HG03135 (cell line): ENCODE results near the gene CXCL16.
A peak's percentile ranks its signal among the peaks of the same experiment; 100 is the strongest.
"Not testable (repeated sequence)": the region's sequence is repeated elsewhere in the genome, so short reads cannot be mapped to it uniquely, and the experiment has no call there.

Source experiments
- ATAC-seq: cut with Tn5 transposase; IDR thresholded peaks from one replicate; pipeline ENCODE4 v1.9.1; 2021; ENCODE audit warnings: mild to moderate bottlenecking, moderate library complexity; ENCODE audit not compliant: unreplicated experiment

The CXCL16 gene

DNA sequence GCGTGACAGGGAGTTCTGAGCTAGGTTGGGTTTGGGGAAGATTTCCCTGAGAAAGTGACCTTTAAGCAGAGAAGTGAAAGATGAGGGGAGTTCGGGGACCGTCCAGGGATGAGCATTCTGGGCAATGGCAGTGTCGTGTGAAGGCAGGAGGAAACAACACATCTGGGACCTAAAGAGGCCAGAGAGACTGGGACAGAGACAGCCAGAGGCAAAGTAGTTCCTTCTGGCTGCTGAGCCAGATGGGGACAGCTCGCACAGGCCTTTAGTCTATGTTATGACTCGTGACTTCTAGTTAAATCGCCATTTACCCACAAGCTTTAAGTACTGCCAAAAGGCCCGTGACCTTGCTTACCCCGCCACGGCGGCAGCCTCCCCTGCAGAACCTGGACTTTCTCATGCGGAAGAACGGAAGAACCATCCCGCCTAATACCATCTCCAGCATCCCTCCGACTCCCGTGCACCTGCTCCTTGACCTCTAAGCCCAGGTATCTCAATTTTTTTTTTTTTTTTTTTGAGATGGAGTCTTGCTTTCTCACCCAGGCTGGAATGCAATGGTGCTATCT, 17.0 kb downstream of the CXCL16 start:
- ATAC-seq, result no peak

DNA sequence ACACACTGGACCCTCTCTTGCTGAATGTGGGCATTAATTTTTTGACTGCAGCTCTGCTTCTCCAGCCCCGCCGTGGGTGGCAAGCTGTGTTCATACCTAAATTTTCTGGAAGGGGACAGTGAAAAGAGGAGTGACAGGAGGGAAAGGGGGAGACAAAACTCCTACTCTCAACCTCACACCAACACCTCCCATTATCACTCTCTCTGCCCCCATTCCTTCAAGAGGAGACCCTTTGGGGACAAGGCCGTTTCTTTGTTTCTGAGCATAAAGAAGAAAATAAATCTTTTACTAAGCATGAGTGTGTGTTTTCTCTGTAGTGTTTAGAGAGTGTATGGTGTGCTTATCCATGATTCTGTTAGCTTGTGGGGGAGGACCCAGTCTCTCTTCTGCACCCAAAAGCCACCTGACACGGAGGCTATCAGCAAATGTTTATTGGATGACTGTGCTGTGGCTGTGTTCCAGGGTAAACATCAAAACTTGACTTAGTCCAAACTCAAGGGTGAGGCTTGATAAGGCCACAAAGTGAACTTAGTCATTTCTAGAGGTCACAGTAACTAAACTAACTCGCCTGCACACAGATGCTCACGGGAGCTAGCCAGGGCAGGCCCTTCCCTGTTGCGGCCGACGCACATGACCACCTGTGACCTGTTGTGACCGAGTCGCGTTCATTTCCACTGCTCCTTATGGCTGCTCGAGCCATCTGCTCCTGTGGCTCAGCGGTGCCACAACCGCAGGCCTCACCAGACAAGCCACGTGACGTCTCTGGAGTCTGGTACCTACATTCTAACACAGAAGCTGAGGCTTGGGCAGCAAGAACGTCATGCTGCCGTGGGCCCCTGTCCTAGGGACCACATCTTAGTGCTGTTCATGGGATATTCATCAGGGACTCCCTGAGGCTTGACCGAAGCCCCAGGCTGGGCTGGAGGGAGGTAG, 18.3 kb downstream of the CXCL16 start:
- ATAC-seq, result no peak

DNA sequence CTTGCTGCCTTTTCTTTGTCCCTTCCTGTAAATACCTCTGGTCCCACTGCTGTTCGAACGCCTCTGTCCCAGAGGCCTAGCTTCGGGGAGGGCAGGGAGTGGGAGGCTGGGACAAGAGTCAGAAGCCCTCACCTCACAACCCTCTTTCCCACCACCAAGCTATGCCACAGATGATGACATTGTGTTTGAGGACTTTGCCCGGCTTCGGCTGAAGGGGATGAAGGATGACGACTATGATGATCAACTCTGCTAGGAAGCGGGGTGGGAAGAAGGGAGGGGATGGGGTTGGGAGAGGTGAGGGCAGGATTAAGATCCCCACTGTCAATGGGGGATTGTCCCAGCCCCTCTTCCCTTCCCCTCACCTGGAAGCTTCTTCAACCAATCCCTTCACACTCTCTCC, 18.9 kb downstream of the CXCL16 start:
- no peak for ATAC-seq

DNA sequence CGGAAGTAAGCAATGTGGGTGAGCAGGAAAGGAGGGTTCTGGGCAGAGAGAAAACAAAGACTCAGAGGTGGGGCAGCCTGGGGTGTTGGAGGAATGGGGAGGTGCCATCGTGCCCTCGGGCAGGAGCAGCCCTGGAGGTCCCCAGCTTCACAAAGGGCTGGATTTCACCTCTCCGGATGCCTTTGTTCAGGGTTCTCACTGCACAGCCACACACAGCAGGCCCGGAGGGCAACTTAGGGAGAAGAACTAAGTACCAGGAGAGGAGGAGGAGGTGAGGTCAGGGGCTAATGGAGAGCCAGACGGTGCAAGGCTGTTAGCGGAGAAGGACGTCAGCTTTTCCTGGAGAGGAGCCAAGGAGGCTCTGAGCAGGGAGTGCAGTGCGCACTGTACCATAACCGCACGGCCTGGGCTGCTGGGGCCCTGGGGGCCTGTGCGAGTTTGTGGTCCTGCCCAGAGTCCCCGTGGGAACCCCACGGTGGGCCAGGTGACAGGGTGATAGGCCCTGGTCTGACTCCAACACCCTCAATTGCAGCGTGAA, 20.0 kb downstream of the CXCL16 start:
- ATAC-seq, result no peak

DNA sequence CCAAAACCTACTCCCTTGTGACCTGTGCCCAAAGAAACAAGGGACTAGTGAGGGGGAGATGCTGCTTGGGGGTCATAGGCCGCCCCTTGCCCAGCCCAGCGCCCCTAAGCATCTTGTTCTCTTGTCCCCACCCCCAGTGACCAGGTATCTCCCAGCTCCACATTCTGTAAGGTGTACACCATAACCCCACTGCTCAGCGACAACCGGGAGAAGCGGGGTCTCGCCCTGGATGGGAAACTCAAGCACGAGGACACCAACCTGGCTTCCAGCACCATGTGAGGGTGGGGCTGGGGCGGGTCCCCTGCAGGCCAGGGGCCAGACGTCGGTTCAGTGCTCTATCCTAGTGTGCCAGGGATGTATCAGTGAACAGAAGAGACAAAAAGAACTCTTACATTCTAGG, 20.6 kb downstream of the CXCL16 start:
- ATAC-seq, result no peak

DNA sequence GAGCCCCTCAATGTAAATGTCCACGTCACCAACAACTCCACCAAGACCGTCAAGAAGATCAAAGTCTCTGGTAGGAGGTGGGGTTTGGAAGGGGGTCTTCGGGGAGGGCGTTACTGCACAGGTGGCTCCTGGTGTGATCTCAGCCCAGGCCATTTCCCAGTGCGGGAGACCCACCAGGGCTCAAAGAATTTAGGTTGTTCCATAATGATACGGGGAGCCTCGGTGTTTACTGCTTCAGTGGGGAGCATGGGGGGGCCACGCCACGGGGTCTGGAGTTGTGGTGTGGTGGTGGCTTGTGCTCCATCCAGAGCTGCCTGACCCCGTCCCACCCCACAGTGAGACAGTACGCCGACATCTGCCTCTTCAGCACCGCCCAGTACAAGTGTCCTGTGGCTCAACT, 21.5 kb downstream of the CXCL16 start:
- no peak for ATAC-seq

DNA sequence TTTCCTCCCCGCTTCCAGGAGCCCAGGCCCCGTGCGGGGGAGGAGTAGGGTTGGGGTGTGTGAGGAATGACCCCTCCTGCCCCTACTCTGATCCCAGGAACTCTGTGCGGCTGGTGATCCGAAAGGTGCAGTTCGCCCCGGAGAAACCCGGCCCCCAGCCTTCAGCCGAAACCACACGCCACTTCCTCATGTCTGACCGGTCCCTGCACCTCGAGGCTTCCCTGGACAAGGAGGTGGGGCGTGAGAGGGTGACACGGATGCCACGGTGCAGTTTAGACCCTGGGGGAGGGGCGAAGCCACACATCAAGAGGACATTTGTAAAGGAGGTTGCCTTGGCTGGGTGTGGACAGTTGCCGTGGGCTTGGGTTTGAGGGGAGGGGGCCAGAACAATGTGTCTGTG, 21.9 kb downstream of the CXCL16 start:
- no peak for ATAC-seq

DNA sequence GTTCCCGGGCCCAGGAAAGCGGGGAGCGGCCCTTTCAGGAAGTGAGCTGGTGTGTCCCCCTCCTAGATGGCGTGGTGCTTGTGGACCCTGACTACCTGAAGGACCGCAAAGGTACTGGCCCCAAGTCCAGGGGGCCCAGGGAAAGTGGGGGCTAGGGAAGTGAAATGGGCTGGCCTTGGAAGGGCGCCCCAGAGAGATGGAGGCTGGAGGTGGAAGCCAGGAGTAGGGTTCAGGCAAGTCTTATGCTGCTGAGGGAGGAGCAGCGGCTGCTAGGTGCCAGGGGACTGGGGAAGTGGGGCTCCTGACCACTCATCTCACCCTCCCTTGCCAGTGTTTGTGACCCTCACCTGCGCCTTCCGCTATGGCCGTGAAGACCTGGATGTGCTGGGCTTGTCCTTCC, 23.6 kb downstream of the CXCL16 start:
- no peak for ATAC-seq

DNA sequence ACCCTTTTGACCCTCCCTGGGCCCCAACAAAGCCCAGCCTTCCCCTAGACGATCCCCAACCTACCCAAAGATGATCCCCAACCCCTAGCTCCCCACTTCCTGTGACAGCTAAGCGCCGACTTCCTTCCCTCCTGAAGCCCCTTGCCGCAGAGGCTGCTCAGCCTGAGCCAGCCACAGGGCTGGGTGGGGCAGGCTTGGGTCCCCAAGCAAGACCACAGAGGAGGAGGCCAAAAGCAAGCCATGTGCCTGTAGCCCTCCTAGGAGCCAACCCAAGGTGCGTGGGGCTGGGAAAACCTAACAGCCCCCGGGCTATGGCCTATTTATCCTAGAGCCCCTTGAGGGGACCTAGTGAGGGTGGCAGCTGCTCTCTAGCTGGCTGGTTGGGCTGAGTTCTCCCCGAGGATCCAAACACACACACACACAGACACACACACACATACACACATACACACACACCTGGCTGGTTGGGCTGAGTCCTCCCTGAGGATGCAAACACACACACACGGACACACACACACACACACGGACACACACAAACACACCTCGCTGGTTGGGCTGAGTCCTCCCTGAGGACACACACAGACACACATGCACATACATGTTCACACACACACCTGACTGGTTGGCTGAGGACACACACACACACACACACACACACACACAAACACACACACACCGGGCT, 24.5 kb downstream of the CXCL16 start:
- ATAC-seq, result no peak

DNA sequence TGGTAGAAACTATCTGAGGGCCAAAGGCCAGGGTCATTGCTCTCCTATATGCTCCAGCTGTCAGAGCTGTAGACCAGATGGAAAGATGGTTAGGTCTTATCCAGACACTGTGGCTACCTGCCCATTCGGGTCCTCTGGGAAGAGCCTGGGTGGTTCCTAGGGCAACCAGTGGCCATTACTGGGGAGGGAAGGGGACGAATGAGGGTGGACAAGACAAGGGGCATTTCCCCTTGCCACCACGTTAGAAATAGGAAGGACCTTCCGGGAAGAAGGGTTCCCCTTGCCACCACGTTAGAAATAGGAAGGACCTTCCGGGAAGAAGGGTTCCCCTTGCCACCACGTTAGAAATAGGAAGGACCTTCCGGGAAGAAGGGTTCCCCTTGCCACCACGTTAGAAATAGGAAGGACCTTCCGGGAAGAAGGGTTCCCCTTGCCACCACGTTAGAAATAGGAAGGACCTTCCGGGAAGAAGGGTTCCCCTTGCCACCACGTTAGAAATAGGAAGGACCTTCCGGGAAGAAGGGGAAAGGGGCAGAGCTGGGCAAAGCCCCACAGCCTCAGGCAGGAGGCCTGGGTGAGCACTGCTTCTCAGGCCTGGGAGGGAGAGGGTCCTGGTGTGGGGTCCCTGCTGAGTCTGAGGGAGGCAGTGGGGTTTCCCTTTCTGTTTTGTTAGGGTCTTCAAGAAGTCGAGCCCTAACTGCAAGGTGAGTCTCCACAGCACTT, 25.2 kb downstream of the CXCL16 start:
- ATAC-seq, result not testable (repeated sequence)

DNA sequence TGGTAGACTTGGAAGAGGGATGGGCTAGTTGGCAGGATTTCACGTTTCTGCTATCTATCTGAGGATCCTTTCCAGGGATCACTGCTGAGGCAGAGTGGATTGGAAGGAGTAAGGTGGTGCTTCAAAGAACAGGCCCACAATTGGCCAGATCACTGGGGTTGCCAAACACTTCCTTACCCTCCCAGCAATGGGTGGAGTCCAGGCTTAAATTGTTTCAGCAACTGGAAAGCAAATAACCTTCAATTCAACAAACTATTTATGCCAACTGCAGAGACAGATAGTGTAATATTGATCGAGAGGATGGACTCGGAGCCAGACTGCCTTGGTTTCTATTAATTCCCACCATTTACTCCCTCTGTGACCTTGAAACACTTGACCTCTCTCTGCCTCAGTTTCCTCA, 27.2 kb downstream of the CXCL16 start:
- no peak for ATAC-seq

DNA sequence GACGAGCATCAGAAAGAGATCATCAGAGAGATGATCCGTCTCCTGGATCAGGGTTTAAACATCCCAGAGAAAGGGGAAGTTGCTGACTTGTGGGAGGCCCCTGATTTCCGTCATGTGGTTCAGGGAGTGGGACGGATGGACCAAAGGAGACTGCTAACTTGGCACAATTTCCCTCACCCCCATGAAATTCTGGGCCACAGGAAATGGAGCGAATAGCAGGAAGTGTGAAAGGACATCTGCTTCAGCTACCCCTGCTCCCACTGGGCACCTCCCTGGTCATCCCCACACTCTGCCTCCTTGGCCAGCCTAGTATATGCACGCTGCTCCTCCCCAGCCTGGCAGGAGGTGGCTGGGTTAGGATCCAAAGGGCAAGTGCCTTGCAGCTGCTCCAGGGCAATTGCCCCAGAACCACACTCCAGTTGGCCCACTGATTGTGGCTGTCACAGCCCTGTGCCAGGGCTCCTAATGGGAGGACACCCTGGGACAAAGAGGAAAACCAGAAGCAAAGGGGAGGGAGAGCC, 28.0 kb downstream of the CXCL16 start:
- no peak for ATAC-seq

DNA sequence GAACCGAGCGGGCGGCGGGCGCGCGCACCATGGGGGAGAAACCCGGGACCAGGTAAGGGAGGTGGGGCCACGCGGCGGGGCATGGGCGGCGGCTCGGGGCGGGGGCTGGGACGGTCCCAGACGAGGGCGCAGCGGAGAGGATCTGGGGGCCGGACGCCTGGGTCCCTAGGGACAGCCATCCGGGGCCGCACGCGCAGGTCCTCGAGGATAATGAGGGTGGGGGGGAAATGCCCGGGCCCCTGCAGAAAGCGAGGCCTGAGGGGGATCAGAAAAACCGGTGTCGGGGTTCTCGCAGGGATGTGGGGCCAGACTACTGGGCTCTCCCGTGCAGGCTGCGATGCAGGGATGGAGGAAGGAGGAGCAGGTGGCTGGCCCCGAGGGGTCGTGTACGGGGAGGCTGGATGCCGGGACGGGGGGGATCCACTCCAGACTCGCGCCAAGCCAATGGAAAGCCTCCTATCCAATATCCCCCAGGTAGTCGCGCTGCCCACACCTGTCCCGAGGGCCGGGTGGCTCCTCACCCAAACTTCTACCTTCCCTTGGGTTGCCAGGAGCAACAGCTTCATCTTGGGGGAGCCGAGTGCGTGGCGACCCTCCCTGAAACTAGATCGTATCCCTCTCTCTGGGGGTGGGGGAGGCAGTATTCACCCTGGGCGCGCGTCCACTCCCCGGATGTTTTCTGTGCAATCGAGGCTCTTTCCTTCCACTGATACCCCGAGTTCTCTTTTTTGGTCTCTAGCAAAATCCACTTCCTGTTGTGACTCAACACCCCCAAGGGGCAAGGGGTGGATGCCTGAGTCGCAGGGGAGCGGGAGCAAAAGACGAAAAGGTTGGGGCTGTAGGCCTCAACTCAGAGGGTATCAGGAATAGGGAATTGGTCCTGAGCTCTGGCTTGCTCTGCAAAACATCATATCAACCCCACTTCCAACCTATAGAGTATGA, 28.8 kb downstream of the CXCL16 start:
- peak; percentile 12 for ATAC-seq

DNA sequence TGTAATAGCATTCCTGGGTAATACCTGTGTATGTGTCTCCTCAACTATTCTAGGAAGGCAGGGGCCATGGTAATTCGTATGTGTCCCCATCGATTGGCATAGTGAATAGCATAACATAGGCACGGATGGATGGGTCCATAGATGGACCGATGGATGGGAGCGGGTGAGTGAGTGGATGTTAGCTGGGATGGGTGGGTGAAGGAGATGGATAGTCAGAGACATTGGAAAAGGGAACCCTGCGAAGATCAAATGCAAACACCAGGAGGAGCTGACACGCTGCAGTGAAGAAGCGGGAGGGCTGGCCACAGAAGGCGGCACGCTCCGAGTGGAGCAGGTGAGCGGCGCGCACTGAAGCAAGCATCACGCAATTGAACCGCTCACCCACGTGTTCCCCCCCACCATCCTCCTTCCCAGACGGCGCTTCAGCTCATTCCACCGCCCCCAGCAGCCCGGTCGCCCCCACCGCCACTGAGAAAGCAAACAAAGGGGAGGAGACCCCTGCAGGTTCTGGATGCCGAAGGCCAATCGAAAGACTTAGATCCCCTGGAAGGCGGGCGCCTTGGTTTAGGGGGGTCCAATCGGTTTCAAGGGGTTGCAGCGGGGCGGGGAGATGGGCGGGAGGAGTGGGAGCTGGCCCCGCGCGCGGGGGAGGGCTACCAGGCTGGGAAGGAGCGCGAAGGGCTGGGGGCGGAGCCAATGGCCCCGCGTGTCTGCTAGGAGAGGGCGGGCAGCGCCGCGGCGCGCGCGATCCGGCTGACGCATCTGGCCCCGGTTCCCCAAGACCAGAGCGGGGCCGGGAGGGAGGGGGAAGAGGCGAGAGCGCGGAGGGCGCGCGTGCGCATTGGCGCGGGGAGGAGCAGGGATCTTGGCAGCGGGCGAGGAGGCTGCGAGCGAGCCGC, 29.7 kb downstream of the CXCL16 start, which contains the start of gene ARRB2:
TSS of gene ARRB2 (plus strand) at position 839 of the 899 bp plus-strand sequence. CDS start 90 bp downstream, outside the sequence.
- ATAC-seq, result peak; percentile 78

DNA sequence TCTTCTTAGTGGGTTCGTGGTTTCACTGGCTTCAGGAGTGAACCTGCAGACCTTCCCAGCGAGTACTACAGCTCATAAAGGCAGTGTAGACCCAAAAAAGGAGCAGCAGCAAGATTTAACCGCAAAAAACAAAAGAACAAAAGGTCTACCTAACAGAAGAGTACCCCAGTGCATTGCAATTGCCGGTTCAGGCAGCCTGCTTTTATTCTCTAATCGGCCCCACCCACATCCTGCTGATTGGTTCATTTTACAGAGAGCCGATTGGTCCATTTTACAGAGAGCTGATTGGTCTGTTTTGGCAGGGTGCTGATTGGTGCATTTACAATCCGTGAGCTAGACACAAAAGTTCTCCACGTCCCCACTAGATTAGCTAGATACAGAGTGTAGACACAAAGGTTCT, 31.3 kb downstream of the CXCL16 start:
- ATAC-seq, result no peak

DNA sequence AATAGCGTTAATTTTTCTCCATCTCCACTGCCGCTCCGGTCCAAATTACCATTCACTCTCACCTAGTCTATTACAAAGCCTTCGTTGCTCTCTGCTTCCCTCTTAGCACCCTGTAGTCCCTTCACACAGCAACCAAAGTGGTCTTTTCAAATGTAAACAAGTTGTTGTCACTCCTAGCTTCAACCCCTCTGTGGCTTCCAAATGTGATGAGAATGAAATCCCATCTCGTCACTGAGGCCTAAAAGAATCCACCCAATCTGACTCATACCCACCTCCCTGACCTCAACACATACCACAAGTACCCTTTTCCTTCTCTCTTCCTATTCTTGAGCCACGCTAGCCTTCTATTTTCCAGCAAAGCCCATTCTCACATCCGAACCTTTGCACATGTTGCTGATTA, 33.6 kb downstream of the CXCL16 start:
- no peak for ATAC-seq

DNA sequence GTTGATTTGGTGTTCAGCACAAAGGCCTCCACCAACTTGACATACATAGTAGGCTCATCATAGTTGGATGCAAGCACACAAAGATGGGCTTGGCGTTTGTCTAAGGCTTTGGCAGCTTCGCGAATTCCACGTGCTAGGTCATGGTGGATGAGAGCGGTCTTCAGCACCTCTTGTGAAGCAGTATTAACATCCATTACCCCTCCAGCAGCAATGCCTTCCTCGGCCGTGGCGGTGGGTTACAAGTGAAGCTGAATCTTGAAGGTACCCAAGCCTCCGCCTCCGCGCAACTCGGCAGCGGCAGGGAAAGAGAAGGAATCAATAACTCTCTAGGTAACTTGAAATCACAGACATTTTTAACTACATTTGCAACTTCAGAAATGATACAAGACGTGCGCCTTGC, 34.7 kb downstream of the CXCL16 start:
- ATAC-seq, result no peak

DNA sequence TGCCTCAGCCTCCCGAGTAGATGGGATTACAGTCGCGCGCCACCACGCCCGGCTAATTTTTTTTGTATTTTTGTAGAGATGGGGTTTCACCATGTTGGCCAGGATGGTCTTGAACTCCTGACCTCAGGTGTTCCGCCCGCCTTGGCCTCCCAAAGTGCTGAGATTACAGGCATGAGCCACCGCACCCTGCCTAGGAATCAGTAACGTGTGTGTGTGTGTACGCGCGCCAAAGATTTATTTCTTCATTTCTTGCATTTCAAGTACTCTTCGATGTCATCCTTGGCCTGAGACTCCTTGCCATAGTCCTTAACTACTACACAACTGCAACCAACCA, 35.2 kb downstream of the CXCL16 start:
- ATAC-seq, result not testable (repeated sequence)

DNA sequence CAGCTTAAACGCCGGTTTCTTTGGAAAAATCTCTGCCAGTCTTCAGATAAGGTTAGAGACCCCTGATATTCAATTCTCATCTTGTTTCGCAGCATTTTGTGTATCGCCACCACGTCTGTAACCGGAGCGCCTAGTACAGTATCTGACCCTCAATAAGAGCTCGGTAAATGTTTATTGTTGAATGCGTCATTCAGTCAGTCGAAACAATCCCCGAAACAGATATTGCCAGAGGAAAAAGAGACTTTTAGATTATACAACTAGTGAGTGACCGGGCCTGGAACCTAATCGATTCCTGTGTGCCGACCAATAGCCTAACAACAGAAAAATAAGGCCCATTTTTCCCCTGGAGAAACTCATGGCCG, 36.4 kb downstream of the CXCL16 start:
- ATAC-seq, result no peak
